ENCODE measurements around the gene FOXJ3. TPM values are rescaled to one million over a fixed set of nuclear protein-coding genes. Genes with fewer than 3 reads are reported as not detected.

FOXJ3 gene
- total and polyA plus RNA-seq, 2 of the 8 experiments (the other 6 are each of a cell fraction or from before 2014, with no cell fraction given): 48.6 to 51.9 TPM

DNA sequence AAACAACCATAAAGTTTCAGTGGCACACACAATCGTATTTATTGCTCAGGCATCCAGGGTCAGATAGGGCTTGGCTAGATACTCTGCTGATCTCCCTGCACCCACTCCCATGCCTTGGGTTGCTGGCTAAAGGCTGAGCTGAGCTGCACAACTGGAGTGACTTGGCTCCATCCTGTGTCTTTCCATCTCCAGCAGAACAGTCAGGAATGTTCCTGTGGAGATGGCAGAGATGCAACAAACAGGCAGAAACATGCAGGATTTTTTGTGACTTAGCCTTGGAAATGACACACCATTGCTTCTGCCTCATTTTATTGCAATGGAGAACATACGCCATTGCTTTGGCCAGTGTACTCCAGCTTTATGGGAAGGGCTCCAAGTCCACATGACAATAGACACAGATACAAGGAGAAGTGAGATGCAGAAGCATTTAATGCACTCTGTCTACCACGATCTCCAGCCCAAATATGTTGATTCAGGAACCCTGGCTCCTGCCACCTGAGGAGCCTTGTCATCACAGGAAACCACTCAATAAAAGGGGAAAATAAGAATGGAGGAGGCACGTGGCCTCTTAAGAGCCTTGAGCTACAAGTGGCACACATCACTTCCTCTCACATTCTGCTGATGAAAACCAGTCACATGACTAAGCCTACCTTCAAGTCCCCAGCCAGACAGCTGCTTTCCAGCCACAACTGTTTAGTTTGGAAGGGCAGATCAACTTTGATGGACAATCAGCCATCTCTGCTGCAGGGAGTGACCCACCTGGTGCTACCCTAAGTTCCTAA is 191.9 kb downstream of the FOXJ3 start (continued):
- TF ChIP-seq SIRT6 (IDR thresholded peaks at IDR 0.05; ENCODE audit: low read length) (no peak), CHD1 (IDR thresholded peaks at IDR 0.05; ENCODE audit: low read depth, low read length) (no peak)
- TF ChIP-seq, protein P1, sequence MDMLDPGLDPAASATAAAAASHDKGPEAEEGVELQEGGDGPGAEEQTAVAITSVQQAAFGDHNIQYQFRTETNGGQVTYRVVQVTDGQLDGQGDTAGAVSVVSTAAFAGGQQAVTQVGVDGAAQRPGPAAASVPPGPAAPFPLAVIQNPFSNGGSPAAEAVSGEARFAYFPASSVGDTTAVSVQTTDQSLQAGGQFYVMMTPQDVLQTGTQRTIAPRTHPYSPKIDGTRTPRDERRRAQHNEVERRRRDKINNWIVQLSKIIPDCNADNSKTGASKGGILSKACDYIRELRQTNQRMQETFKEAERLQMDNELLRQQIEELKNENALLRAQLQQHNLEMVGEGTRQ (IDR thresholded peaks at IDR 0.05; ENCODE audit: low read length): no peak

Measured in H1 (cell line).